Vagina (tissue), 2 donors: ENCODE measurements around the gene ZNF407. TPM values are rescaled to one million over a fixed set of nuclear protein-coding genes. Genes with fewer than 3 reads are reported as not detected.

ENCODE experiments used
- DNase-seq, 2 donors: peaks; one replicate each; pipeline ENCODE4 v3.0.0-alpha.2; 2017; ENCODE audit errors: extremely low spot score in 2 of 2
- H3K27ac ChIP-seq: fragments of 200-600 bp; sonication (generic); one replicate; pipeline ENCODE4 v1.5.1; 2019
- H3K27me3 ChIP-seq: fragments of 200-600 bp; sonication (generic); one replicate; pipeline ENCODE4 v1.5.1; 2019
- H3K36me3 ChIP-seq, 2 donors: fragments of 200-600 bp; sonication (generic); one replicate each; pipeline ENCODE4 v1.5.1; 2017 to 2019
- H3K4me1 ChIP-seq: fragments of 200-600 bp; sonication (generic); one replicate; pipeline ENCODE4 v1.5.1; 2019
- H3K4me3 ChIP-seq, 2 donors: fragments of 200-600 bp; sonication (generic); 1 replicate in 1 of 2; 2 replicates in 1 of 2; pipeline ENCODE4 v1.5.1; 2016 to 2019
- H3K9me3 ChIP-seq: fragments of 200-600 bp; sonication (generic); one replicate; pipeline ENCODE4 v1.5.1; 2019
- CTCF ChIP-seq, 3 experiments: fragments of 450-650 bp in 2 of 3; fragments of 200-600 bp in 1 of 3; sonication (generic) in 1 of 3; IDR thresholded peaks; one replicate each; pipeline ENCODE4 v1.5.1; 2017 to 2019; ENCODE audit warnings: antibody characterized with exemption in 3 of 3, mild to moderate bottlenecking in 2 of 3, moderate library complexity in 2 of 3
- POLR2A ChIP-seq, 2 donors: fragments of 450-650 bp; IDR thresholded peaks; one replicate each; pipeline ENCODE4 v1.6.1; 2017; ENCODE audit warnings: antibody characterized with exemption in 2 of 2, mild to moderate bottlenecking in 2 of 2, moderate library complexity in 2 of 2
- POLR2AphosphoS5 ChIP-seq, 2 donors: sonication (generic); formaldehyde crosslinking; IDR thresholded peaks; one replicate each; pipeline ENCODE4 v1.9.0; 2017; ENCODE audit warnings: antibody characterized with exemption in 2 of 2, mild to moderate bottlenecking in 2 of 2, low read depth in 1 of 2; ENCODE audit not compliant: insufficient read depth in 1 of 2
- intact Hi-C: fragments of 100-400 bp; cut with DNase I; formaldehyde crosslinking; loops from one replicate; pipeline ENCODE4 v1.15.1; 2023
- total RNA-seq: library from RNA; depleted of rRNA; stranded (reverse); fragments of >200 nt; gene quantifications from one replicate; pipeline ENCODE4 v1.2.3, GENCODE V29; 2016

ZNF407 gene
- total RNA-seq, 1 donor from 2014 or later = 15.5 TPM

GRCh38 chr18:74571895-74572680, 25.6 kb upstream of the ZNF407 start:
- no peak for TF ChIP-seq POLR2A (IDR thresholded peaks at IDR 0.05)
- no peak for TF ChIP-seq CTCF (IDR thresholded peaks at IDR 0.05)
- no peak for TF ChIP-seq POLR2AphosphoS5 (IDR thresholded peaks at IDR 0.05; ENCODE audit: insufficient read depth in 1 of 2, low read depth in 1 of 2)
- intact Hi-C loops = no loop called here

GRCh38 chr18:74573053-74573452, 24.6 kb upstream of the ZNF407 start:
- TF ChIP-seq CTCF (IDR thresholded peaks at IDR 0.05) = no peak
- TF ChIP-seq POLR2A (IDR thresholded peaks at IDR 0.05) = no peak
- no peak for TF ChIP-seq POLR2AphosphoS5 (IDR thresholded peaks at IDR 0.05; ENCODE audit: insufficient read depth in 1 of 2, low read depth in 1 of 2)
- intact Hi-C loops = no loop called here
- Histone ChIP-seq H3K36me3 (no peaks in the 10 kb centered on the region), H3K9me3 (no peaks in the 10 kb centered on the region), H3K27me3 (no peaks in the 10 kb centered on the region), H3K27ac (no peak overlapping the region), H3K4me1 (no peaks in the 10 kb centered on the region), H3K4me3 (no peak overlapping the region)
- no peak for DNase-seq

More at GRCh38 chr18:74571895-74572680, 25.6 kb upstream of the ZNF407 start:
- no peak overlapping the region for H3K27ac ChIP-seq
- no peaks in the 10 kb centered on the region for H3K27me3 ChIP-seq
- H3K4me3 ChIP-seq = no peak overlapping the region
- no peaks in the 10 kb centered on the region for H3K9me3 ChIP-seq
- no peaks in the 10 kb centered on the region for H3K4me1 ChIP-seq
- no peaks in the 10 kb centered on the region for H3K36me3 ChIP-seq
- no peak for DNase-seq

- Histone ChIP-seq H3K4me1 (no peaks in the 10 kb centered on the region), H3K36me3 (no peaks in the 10 kb centered on the region), H3K9me3 (no peaks in the 10 kb centered on the region), H3K4me3 (no peak overlapping the region), H3K27me3 (no peaks in the 10 kb centered on the region), H3K27ac (no peak overlapping the region)
- TF ChIP-seq CTCF (IDR thresholded peaks at IDR 0.05) (no peak), POLR2AphosphoS5 (IDR thresholded peaks at IDR 0.05; ENCODE audit: insufficient read depth in 1 of 2, low read depth in 1 of 2) (no peak), POLR2A (IDR thresholded peaks at IDR 0.05) (no peak)
- no peak for DNase-seq
- intact Hi-C loops = no loop called here
These were observed 22.8 kb upstream of the ZNF407 start for GRCh38 chr18:74574916-74575315.

GRCh38 chr18:74577019-74577418, 20.7 kb upstream of the ZNF407 start:
- intact Hi-C loops = no loop called here

More at GRCh38 chr18:74577019-74577418, 20.7 kb upstream of the ZNF407 start:
- no peaks in the 10 kb centered on the region for H3K4me1 ChIP-seq
- H3K27me3 ChIP-seq = no peaks in the 10 kb centered on the region
- H3K9me3 ChIP-seq = no peaks in the 10 kb centered on the region
- no peak for DNase-seq
- TF ChIP-seq POLR2AphosphoS5 (IDR thresholded peaks at IDR 0.05; ENCODE audit: insufficient read depth in 1 of 2, low read depth in 1 of 2) (no peak), CTCF (IDR thresholded peaks at IDR 0.05) (no peak), POLR2A (IDR thresholded peaks at IDR 0.05) (no peak)
- no peak overlapping the region for H3K4me3 ChIP-seq
- H3K27ac ChIP-seq = no peak overlapping the region
- H3K36me3 ChIP-seq = no peaks in the 10 kb centered on the region
